Measurements from ENCODE around the gene MIF4GD.
A peak's percentile ranks its signal among the peaks of the same experiment; 100 is the strongest.
"Not testable (repeated sequence)": the region's sequence is repeated elsewhere in the genome, so short reads cannot be mapped to it uniquely, and the experiment has no call there.

Gene MIF4GD

DNA sequence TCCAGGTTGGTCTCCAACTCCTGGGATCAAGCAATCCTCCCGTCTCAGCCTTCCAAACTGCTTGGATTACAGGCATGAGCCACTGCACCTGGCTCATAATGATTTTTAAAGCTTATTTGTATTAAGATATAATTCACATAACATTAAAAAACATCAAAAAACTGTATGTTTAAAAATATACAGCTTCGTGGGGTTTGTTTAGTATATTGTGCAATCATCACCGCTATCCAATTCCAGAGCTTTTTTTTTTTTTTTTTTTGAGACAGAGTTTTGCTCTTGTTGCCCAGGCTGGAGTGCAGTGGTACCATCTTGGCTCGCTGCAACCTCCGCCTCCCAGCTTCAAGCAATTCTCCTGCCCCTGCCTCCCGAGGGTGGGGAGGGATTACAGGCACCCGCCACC lies 29.2 kb upstream of the MIF4GD start:
- Histone ChIP-seq H3K4me2 (ENCODE audit: low read length) (no peak overlapping the region), H3K9ac (no peak overlapping the region), H3K4me1 (no peaks in the 10 kb centered on the region), H3K27me3 (ENCODE audit: control insufficient read depth, insufficient read depth, low read length) (no peaks in the 10 kb centered on the region), H3K79me2 (no peaks in the 10 kb centered on the region), H3K36me3 (ENCODE audit: control insufficient read depth, insufficient read depth, low read length) (no peaks in the 10 kb centered on the region), H3K4me3 (ENCODE audit: low read depth, low read length) (no peak overlapping the region), H2AFZ (no peak overlapping the region), H3K27ac (no peak overlapping the region), H3K9me3 (ENCODE audit: control insufficient read depth, low read length) (no peaks in the 10 kb centered on the region)
- TF ChIP-seq, protein P1, sequence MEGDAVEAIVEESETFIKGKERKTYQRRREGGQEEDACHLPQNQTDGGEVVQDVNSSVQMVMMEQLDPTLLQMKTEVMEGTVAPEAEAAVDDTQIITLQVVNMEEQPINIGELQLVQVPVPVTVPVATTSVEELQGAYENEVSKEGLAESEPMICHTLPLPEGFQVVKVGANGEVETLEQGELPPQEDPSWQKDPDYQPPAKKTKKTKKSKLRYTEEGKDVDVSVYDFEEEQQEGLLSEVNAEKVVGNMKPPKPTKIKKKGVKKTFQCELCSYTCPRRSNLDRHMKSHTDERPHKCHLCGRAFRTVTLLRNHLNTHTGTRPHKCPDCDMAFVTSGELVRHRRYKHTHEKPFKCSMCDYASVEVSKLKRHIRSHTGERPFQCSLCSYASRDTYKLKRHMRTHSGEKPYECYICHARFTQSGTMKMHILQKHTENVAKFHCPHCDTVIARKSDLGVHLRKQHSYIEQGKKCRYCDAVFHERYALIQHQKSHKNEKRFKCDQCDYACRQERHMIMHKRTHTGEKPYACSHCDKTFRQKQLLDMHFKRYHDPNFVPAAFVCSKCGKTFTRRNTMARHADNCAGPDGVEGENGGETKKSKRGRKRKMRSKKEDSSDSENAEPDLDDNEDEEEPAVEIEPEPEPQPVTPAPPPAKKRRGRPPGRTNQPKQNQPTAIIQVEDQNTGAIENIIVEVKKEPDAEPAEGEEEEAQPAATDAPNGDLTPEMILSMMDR (IDR thresholded peaks at IDR 0.05), result no peak

DNA sequence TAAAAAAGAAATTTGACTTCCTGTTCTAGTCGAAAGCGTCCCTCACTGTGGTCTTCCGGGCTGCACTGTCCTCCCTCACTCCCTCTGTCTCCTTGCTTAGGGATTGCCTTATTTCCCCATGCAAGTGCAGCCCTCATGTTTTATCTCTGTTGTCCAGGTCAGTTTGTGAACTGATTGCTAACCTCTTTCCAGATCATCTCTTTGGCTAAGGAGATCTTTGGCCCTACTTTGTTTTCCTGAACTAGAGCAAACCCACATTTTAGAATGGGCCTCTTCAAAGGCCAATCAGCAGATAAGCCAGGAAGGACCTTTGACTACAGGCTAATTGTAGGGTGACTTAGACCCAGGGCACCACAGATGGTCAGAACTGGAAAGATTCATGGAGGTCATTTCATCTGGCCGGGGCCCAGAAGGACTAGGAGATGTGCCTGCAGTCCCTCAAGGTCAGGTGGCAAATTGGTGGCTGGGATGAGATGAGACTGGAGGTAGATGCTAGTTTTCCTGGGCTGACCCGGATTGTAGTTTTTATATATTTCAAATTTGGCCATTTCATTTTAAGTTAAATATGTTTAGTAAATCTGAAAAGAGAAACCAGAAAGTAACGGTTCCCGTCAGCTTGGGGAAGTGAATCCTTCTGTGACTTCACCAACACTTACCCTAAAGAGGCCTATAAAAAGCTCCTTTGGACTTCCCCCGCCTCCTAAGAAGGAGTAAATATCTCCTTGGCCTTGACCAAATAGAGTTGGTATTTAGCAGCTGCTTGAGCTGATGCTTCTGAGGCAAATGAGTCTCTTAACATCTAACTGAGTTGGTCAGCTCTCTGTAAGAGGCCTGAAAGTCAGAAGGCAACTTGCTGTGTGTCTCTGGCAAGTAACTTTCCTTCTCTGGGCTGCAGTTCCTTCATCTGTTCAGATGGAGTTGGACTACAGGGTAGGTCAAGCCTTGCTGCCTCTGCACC lies 24.4 kb upstream of the MIF4GD start:
- H3K9me3 ChIP-seq (ENCODE audit: control insufficient read depth, low read length), result no peaks in the 10 kb centered on the region
- H3K27ac ChIP-seq, result peak overlapping the region; percentile 11
- no peaks in the 10 kb centered on the region for H3K36me3 ChIP-seq (ENCODE audit: control insufficient read depth, insufficient read depth, low read length)
- no peak overlapping the region for H2AFZ ChIP-seq
- no peak overlapping the region for H3K4me3 ChIP-seq (ENCODE audit: low read depth, low read length)
- H3K79me2 ChIP-seq, result no peaks in the 10 kb centered on the region
- no peak overlapping the region for H3K9ac ChIP-seq
- no peaks in the 10 kb centered on the region for H3K4me1 ChIP-seq
- H3K4me2 ChIP-seq (ENCODE audit: low read length), result no peak overlapping the region
- H3K27me3 ChIP-seq (ENCODE audit: control insufficient read depth, insufficient read depth, low read length), result no peaks in the 10 kb centered on the region
- TF ChIP-seq, protein P1 (IDR thresholded peaks at IDR 0.05), result no peak

DNA sequence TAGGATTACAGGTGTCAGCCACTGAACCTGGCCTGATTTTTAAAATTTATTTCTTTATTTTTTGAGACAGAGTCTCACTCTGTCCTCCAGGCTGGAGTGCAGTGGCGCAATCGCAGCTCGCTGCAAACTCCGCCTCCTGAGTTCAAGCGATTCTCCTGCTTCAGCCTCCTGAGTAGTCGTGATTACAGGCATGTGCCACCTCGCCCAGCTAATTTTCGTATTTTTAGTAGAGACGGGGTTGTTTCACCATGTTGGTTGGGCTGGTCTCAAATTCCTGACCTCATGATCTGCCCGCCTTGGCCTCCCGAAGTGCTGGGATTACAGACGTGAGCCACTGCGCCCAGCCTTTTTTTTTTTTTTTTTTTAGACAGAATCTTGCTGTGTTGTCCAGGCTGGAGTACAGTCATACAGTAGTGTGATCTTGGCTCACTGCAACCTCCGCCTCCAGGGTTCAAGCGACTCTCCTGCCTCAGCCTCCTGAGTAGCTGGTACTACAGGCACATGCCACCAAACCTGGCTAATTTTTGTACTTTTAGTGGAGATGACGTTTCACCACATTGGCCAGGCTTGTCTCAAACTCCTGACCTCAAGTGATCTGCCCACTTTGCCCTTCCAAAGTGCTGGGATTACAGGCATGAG lies 21.9 kb upstream of the MIF4GD start:
- H3K4me2 ChIP-seq (ENCODE audit: low read length); H3K4me1 ChIP-seq; H3K36me3 ChIP-seq (ENCODE audit: control insufficient read depth, insufficient read depth, low read length); H3K9me3 ChIP-seq (ENCODE audit: control insufficient read depth, low read length); H2AFZ ChIP-seq; H3K9ac ChIP-seq; H3K79me2 ChIP-seq; H3K27me3 ChIP-seq (ENCODE audit: control insufficient read depth, insufficient read depth, low read length); H3K4me3 ChIP-seq (ENCODE audit: low read depth, low read length); H3K27ac ChIP-seq: not testable (repeated sequence)

DNA sequence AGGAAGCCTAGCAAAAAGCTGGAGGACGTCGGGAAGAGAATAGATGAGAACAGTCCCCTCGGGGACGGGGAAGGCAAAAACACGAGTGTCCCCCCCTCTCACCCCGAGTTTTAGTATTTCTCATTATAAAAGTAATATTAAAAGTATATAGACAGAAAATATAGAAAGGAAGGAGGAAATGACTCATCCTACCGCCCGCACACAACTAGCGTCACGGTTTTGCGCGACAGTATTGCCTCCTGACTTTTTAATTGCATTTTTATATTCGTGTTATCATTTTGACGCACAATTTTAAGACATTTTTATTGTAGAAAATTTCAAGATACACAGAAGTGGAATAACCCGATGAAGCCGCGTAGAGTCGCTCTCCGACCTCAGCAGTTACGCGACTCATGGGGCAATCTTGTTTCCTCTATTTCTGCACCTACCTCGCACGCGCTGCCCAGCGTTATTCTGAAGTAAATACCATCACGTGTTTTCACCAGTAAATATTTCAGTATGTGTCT lies 18.9 kb upstream of the MIF4GD start:
- Histone ChIP-seq H3K9me3 (ENCODE audit: control insufficient read depth, low read length) (no peaks in the 10 kb centered on the region), H2AFZ (peak overlapping the region; percentile 96), H3K36me3 (ENCODE audit: control insufficient read depth, insufficient read depth, low read length) (no peaks in the 10 kb centered on the region), H3K4me3 (ENCODE audit: low read depth, low read length) (peak overlapping the region; percentile 65), H3K27ac (peak overlapping the region; percentile 83), H3K27me3 (ENCODE audit: control insufficient read depth, insufficient read depth, low read length) (no peaks in the 10 kb centered on the region), H3K4me2 (ENCODE audit: low read length) (peak overlapping the region; percentile 75), H3K79me2 (peaks cover 3% of the 10 kb centered on the region), H3K4me1 (no peaks in the 10 kb centered on the region), H3K9ac (no peak overlapping the region)
- TF ChIP-seq, protein P1 (IDR thresholded peaks at IDR 0.05), result peak; percentile 20

DNA sequence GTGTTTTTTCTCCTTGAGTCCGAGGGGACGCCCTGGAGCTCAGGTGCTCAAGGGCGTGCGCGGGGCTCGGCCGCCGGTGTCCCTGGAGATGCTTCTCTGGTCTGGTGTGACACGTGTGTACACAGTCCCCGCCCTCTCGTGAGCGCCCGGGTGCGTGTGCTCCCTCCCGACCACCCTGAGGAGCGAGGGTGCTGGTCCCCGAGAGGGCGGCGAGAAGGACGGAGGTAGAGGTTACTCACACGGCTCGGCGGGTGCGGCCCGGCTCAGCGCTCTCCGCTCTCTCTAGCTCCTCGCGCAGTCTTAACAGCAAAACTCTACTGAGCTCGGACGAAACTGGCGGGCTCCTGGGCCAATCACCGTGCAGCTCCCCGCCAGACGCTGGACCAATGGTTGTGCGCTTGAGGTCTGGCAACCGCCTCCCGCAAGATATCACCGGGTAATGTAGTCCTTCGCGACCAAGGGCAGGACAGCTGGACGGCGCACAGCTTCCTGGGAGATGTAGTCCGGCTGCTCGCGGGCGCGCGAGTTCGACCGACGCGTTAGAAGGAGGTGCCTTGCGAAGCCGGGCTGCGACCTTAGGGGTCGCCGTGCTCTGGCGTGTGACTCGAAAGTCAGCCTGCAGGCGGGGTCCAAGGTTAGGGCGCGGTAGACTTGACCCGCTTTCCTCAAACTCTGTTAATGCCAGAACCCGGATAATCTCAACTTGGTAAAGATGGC lies 18.2 kb upstream of the MIF4GD start, which contains the start of gene SLC25A19:
Gene SLC25A19, minus strand, starts transcription at position 319 of the 717 bp plus-strand sequence. CDS start 2,669 bp downstream, outside the sequence.
- Histone ChIP-seq H3K79me2 (peaks cover 3% of the 10 kb centered on the region), H3K4me2 (ENCODE audit: low read length) (peak within 1 kb of the TSS; percentile 75), H3K36me3 (ENCODE audit: control insufficient read depth, insufficient read depth, low read length) (no peaks in the 10 kb centered on the region), H3K27ac (peak within 1 kb of the TSS; percentile 83), H3K27me3 (ENCODE audit: control insufficient read depth, insufficient read depth, low read length) (no peaks in the 10 kb centered on the region), H3K4me3 (ENCODE audit: low read depth, low read length) (peak within 1 kb of the TSS; percentile 65), H3K9me3 (ENCODE audit: control insufficient read depth, low read length) (no peaks in the 10 kb centered on the region), H3K4me1 (no peaks in the 10 kb centered on the region), H2AFZ (peak within 1 kb of the TSS; percentile 96), H3K9ac (no peak within 1 kb of the TSS)
- TF ChIP-seq, protein P1 (IDR thresholded peaks at IDR 0.05), result no peak

Data from parathyroid adenoma (tissue), 2 donors.